HL-60 (cell line): Measurements from ENCODE around the gene UPP2.

ENCODE experiments used
- CTCF ChIP-seq: IDR thresholded peaks from one replicate; pipeline ENCODE4 v1.5.1; 2011; ENCODE audit warnings: low read length, control low read depth, inconsistent platforms; ENCODE audit not compliant: insufficient read depth
- POLR2AphosphoS5 ChIP-seq: IDR thresholded peaks from 2 replicates; pipeline ENCODE4 v1.6.1; 2012; ENCODE audit warnings: low read depth
- REST ChIP-seq: IDR thresholded peaks from 2 replicates; pipeline ENCODE4 v1.6.1; 2012; ENCODE audit warnings: low read depth; ENCODE audit not compliant: insufficient replicate concordance

- TF ChIP-seq CTCF: no peak
- TF ChIP-seq POLR2AphosphoS5: no peak
- TF ChIP-seq REST: no peak
These were observed 27.4 kb downstream of the UPP2 start for GRCh38 chr2:158129037-158129436.
